HCT116 (cell line): ENCODE measurements around the gene CTU1. TPM values are rescaled to one million over a fixed set of nuclear protein-coding genes. Genes with fewer than 3 reads are reported as not detected.

Experiments used
- ATAC-seq: fragments of 200-7000 bp; cut with Tn5 transposase; 2 replicates; pipeline ENCODE4 v1.9.1; 2020; ENCODE audit warnings: mild to moderate bottlenecking, moderate library complexity
- BruUV-seq: library from RNA; stranded (reverse); fragments of 400-500 nt; replicated peaks from 2 replicates; lab custom pipeline; 2021; lab: Mats Ljungman, UMichigan
- CTCF ChIA-PET: fragments of 300-600 bp; sonication (Branson Sonifier 250); formaldehyde crosslinking; loops from one replicate; lab custom pipeline; 2021; ENCODE audit warnings: antibody characterized with exemption; lab: Charles Lee
- POLR2A ChIA-PET: fragments of 300-600, 350-600 bp; sonication (Branson Sonifier 250); formaldehyde crosslinking; loops from one replicate; lab custom pipeline; 2021; ENCODE audit warnings: antibody characterized with exemption; lab: Charles Lee
- RAD21 ChIA-PET, 2 experiments: fragments of 300-600 bp; sonication (Branson Sonifier 250); formaldehyde crosslinking; loops; one replicate each; lab custom pipeline; 2023; ENCODE audit warnings: low total read pairs in 2 of 2; ENCODE audit not compliant: uncharacterized antibody in 2 of 2, unreplicated experiment in 2 of 2, low non-redundant PET in 1 of 2; lab: Charles Lee
- DNase-seq: peaks from one replicate; pipeline ENCODE4 v3.0.0-alpha.2; 2010; ENCODE audit warnings: low read depth, low spot score
- H2AFZ ChIP-seq: fragments of 200-600 bp; shearing (Covaris generic), sonication (generic); 2 replicates; pipeline ENCODE4 v1.6.1; 2017; ENCODE audit warnings: low read depth, mixed run types, mixed read lengths, antibody characterized with exemption, low read length; ENCODE audit not compliant: poor library complexity, severe bottlenecking
- H3K27ac ChIP-seq: 2 replicates; pipeline ENCODE4 v1.5.1; 2012; ENCODE audit warnings: low read depth, low read length
- H3K27me3 ChIP-seq: fragments of 200-600 bp; sonication (generic); 2 replicates; pipeline ENCODE4 v1.6.1; 2016; ENCODE audit warnings: mixed run types, low read length, mixed read lengths; ENCODE audit not compliant: insufficient read depth
- H3K36me3 ChIP-seq, 2 experiments: fragments of 200-500 bp in 1 of 2; fragments of 200-600 bp in 1 of 2; sonication (Bioruptor generic) in 1 of 2; sonication (generic) in 1 of 2; 2 replicates each; pipeline versions ENCODE4 v1.5.1 to v1.6.1; 2014 to 2016; ENCODE audit warnings: low read length in 2 of 2, inconsistent platforms in 1 of 2, mixed read lengths in 1 of 2, mixed run types in 1 of 2; ENCODE audit not compliant: insufficient read depth in 2 of 2, control insufficient read depth in 1 of 2
- H3K4me1 ChIP-seq, 2 experiments: fragments of 200-600 bp in 1 of 2; sonication (generic) in 1 of 2; 2 replicates each; pipeline versions ENCODE4 v1.5.1 to v1.6.1; 2012 to 2017; ENCODE audit warnings: low read length in 2 of 2, inconsistent platforms in 1 of 2, mild to moderate bottlenecking in 1 of 2, mixed read lengths in 1 of 2, mixed run types in 1 of 2, moderate library complexity in 1 of 2; ENCODE audit not compliant: insufficient read depth in 2 of 2, control insufficient read depth in 1 of 2
- H3K4me2 ChIP-seq: fragments of 200-600 bp; sonication (generic); 2 replicates; pipeline ENCODE4 v1.6.1; 2017; ENCODE audit warnings: mixed run types, low read length, mixed read lengths
- H3K4me3 ChIP-seq, 2 experiments: fragments of 200-600 bp in 1 of 2; sonication (generic) in 1 of 2; replicated peaks in 1 of 2; 2 replicates each; pipeline ENCODE4 v1.5.1; 2011 to 2016; ENCODE audit warnings: low read length in 2 of 2, control low read depth in 1 of 2, low read depth in 1 of 2, mild to moderate bottlenecking in 1 of 2, mixed read lengths in 1 of 2, mixed run types in 1 of 2
- H3K79me2 ChIP-seq: fragments of 200-600 bp; sonication (generic); 2 replicates; pipeline ENCODE4 v1.6.1; 2017; ENCODE audit warnings: mild to moderate bottlenecking, mixed run types, low read length, moderate library complexity, mixed read lengths; ENCODE audit not compliant: insufficient read depth
- H3K9ac ChIP-seq: fragments of 200-600 bp; sonication (generic); 2 replicates; pipeline ENCODE4 v1.6.1; 2016; ENCODE audit warnings: low read length, mixed read lengths
- H3K9me2 ChIP-seq: fragments of 200-600 bp; sonication (generic), shearing (Covaris generic); 2 replicates; pipeline ENCODE4 v1.6.1; 2017; ENCODE audit warnings: mixed run types, mild to moderate bottlenecking, moderate library complexity; ENCODE audit not compliant: insufficient read depth
- H3K9me3 ChIP-seq, 2 experiments: fragments of 200-500 bp in 1 of 2; fragments of 200-600 bp in 1 of 2; sonication (Bioruptor generic) in 1 of 2; sonication (generic) in 1 of 2; 2 replicates each; pipeline ENCODE4 v1.6.1; 2014 to 2017; ENCODE audit warnings: low read length in 2 of 2, mixed read lengths in 2 of 2, inconsistent platforms in 1 of 2, low read depth in 1 of 2, mild to moderate bottlenecking in 1 of 2, mixed run types in 1 of 2, moderate library complexity in 1 of 2; ENCODE audit not compliant: control insufficient read depth in 1 of 2, insufficient read depth in 1 of 2
- H4K20me1 ChIP-seq: fragments of 200-600 bp; sonication (generic), shearing (Covaris generic); 2 replicates; pipeline ENCODE4 v1.6.1; 2017; ENCODE audit warnings: mixed run types, mild to moderate bottlenecking, moderate library complexity; ENCODE audit not compliant: insufficient read depth
- CBX3 ChIP-seq: IDR thresholded peaks from 2 replicates; pipeline ENCODE4 v1.6.1; 2012; ENCODE audit warnings: low read depth
- CEBPB ChIP-seq: IDR thresholded peaks from 2 replicates; pipeline ENCODE4 v1.6.1; 2012; ENCODE audit warnings: low read depth
- EGR1 ChIP-seq: IDR thresholded peaks from 2 replicates; pipeline ENCODE4 v1.6.1; 2012; ENCODE audit warnings: low read depth
- ELF1 ChIP-seq: IDR thresholded peaks from 2 replicates; pipeline ENCODE4 v1.6.1; 2012; ENCODE audit warnings: low read depth, borderline replicate concordance
- EZH2 ChIP-seq: fragments of 200-600 bp; sonication (generic); IDR thresholded peaks from 2 replicates; pipeline ENCODE4 v1.6.1; 2017; ENCODE audit warnings: antibody characterized with exemption, mixed run types
- EZH2phosphoT487 ChIP-seq: fragments of 200-600 bp; IDR thresholded peaks from 2 replicates; pipeline ENCODE4 v1.6.1; 2018; ENCODE audit warnings: antibody characterized with exemption, borderline replicate concordance
- FOSL1 ChIP-seq: IDR thresholded peaks from 2 replicates; pipeline ENCODE4 v1.6.1; 2012; ENCODE audit warnings: low read depth
- JUND ChIP-seq: IDR thresholded peaks from 2 replicates; pipeline ENCODE4 v1.6.1; 2012
- POLR2A ChIP-seq: IDR thresholded peaks from 2 replicates; pipeline ENCODE4 v1.7.0; 2011; ENCODE audit warnings: borderline replicate concordance; ENCODE audit not compliant: insufficient read depth, insufficient read length; ENCODE audit errors: extremely low read depth
- POLR2AphosphoS5 ChIP-seq: IDR thresholded peaks from 2 replicates; pipeline ENCODE4 v1.6.1; 2011; ENCODE audit warnings: mild to moderate bottlenecking, low read depth, low read length, moderate library complexity
- RAD21 ChIP-seq: IDR thresholded peaks from 2 replicates; pipeline ENCODE4 v1.6.1; 2012; ENCODE audit warnings: low read depth, mild to moderate bottlenecking
- REST ChIP-seq: IDR thresholded peaks from 2 replicates; pipeline ENCODE4 v1.6.1; 2012; ENCODE audit warnings: low read depth
- SIN3A ChIP-seq: IDR thresholded peaks from 2 replicates; pipeline ENCODE4 v1.6.1; 2012; ENCODE audit warnings: low read depth
- SP1 ChIP-seq: IDR thresholded peaks from 2 replicates; pipeline ENCODE4 v1.6.1; 2012; ENCODE audit warnings: low read depth
- SRF ChIP-seq: IDR thresholded peaks from 2 replicates; pipeline ENCODE4 v1.6.1; 2012; ENCODE audit warnings: low read depth
- ZFX ChIP-seq: fragments of 450-650 bp; IDR thresholded peaks from 2 replicates; pipeline ENCODE4 v1.6.1; 2017
- ZNF274 ChIP-seq: fragments of 200-500 bp; sonication (Bioruptor generic); IDR thresholded peaks from 2 replicates; pipeline ENCODE4 v1.6.1; 2014; ENCODE audit warnings: mild to moderate bottlenecking, low read depth, low read length, inconsistent platforms
- intact Hi-C: fragments of 100-400 bp; cut with micrococcal nuclease; formaldehyde crosslinking; loops from 2 replicates; pipeline ENCODE4 v1.10.0; 2022
- total RNA-seq: library from RNA; stranded (reverse); gene quantifications from one replicate; pipeline ENCODE4 v1.2.1, GENCODE V29; 2021; ENCODE audit not compliant: unreplicated experiment
- TF ChIP-seq, protein P1 (sequence below): IDR thresholded peaks from 2 replicates; pipeline ENCODE4 v1.6.1; 2012
- TF ChIP-seq, protein P2 (sequence below), 3 experiments: fragments of 200-600 bp in 1 of 3; sonication (generic) in 1 of 3; IDR thresholded peaks in 2 of 3; conservative IDR thresholded peaks in 1 of 3; 2 replicates each; pipeline ENCODE4 v1.5.1; 2012 to 2017; ENCODE audit warnings: low read depth in 2 of 3, low read length in 2 of 3, antibody characterized with exemption in 1 of 3, borderline replicate concordance in 1 of 3, control low read depth in 1 of 3, mild to moderate bottlenecking in 1 of 3, mixed read lengths in 1 of 3, mixed run types in 1 of 3, moderate library complexity in 1 of 3; ENCODE audit not compliant: insufficient read depth in 1 of 3

Gene CTU1
- total RNA-seq, 1 experiment from 2014 or later: 14.0 TPM

GRCh38 chr19:51103926-51104341 lies 4.3 kb downstream of the CTU1 start:
- H3K9ac ChIP-seq: no peak overlapping the region
- ATAC-seq (no peak), DNase-seq (no peak)
- intact Hi-C loops: no loop called here
- H3K4me2 ChIP-seq: no peak overlapping the region
- peaks cover 44% of the 10 kb centered on the region for H3K79me2 ChIP-seq
- TF ChIP-seq EGR1 (no peak), FOSL1 (no peak), SP1 (no peak), POLR2AphosphoS5 (no peak), POLR2A (no peak), ELF1 (no peak), JUND (no peak), EZH2phosphoT487 (no peak)
- no peaks in the 10 kb centered on the region for H3K9me2 ChIP-seq
- POLR2A ChIA-PET: no interaction called here
- no peak overlapping the region for H2AFZ ChIP-seq
- H3K36me3 ChIP-seq: peaks cover 6 to 18% of the 10 kb centered on the region in 2 experiments; a peak in 3 of 4 replicates
- BruUV-seq: no TSS peak
- no peaks in the 10 kb centered on the region for H3K9me3 ChIP-seq
- CTCF ChIA-PET: no interaction called here
- RAD21 ChIA-PET: no interaction called here
- H3K4me3 ChIP-seq: no peak overlapping the region
- H3K27ac ChIP-seq: no peak overlapping the region
- no peaks in the 10 kb centered on the region for H4K20me1 ChIP-seq
- H3K27me3 ChIP-seq: no peaks in the 10 kb centered on the region
- H3K4me1 ChIP-seq: peaks cover 9 to 14% of the 10 kb centered on the region in 2 experiments

GRCh38 chr19:51102991-51103390 lies 5.2 kb downstream of the CTU1 start:
- H3K4me3 ChIP-seq: no peak overlapping the region
- H2AFZ ChIP-seq: no peak overlapping the region
- ATAC-seq: no peak
- intact Hi-C loops: no loop called here
- H3K4me2 ChIP-seq: no peak overlapping the region
- no TSS peak for BruUV-seq
- no peak overlapping the region for H3K9ac ChIP-seq
- H3K4me1 ChIP-seq: peaks cover 6 to 9% of the 10 kb centered on the region in 2 experiments; a peak in 3 of 4 replicates
- no peak for DNase-seq
- H4K20me1 ChIP-seq: no peaks in the 10 kb centered on the region
- H3K36me3 ChIP-seq: peaks cover 6 to 18% of the 10 kb centered on the region in 2 experiments; a peak in 3 of 4 replicates
- no peak overlapping the region for H3K27ac ChIP-seq
- peaks cover 43% of the 10 kb centered on the region for H3K79me2 ChIP-seq
- no peaks in the 10 kb centered on the region for H3K9me3 ChIP-seq
- H3K27me3 ChIP-seq: no peaks in the 10 kb centered on the region
- ChIA-PET RAD21 (no interaction called here), POLR2A (no interaction called here), CTCF (no interaction called here)
- H3K9me2 ChIP-seq: no peaks in the 10 kb centered on the region
- no peak for TF ChIP-seq CBX3
- TF ChIP-seq, protein P1, sequence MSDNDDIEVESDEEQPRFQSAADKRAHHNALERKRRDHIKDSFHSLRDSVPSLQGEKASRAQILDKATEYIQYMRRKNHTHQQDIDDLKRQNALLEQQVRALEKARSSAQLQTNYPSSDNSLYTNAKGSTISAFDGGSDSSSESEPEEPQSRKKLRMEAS: no peak
- TF ChIP-seq REST: no peak
- no peak for TF ChIP-seq SIN3A
- TF ChIP-seq RAD21: no peak
- no peak for TF ChIP-seq SRF
- TF ChIP-seq, protein P2, sequence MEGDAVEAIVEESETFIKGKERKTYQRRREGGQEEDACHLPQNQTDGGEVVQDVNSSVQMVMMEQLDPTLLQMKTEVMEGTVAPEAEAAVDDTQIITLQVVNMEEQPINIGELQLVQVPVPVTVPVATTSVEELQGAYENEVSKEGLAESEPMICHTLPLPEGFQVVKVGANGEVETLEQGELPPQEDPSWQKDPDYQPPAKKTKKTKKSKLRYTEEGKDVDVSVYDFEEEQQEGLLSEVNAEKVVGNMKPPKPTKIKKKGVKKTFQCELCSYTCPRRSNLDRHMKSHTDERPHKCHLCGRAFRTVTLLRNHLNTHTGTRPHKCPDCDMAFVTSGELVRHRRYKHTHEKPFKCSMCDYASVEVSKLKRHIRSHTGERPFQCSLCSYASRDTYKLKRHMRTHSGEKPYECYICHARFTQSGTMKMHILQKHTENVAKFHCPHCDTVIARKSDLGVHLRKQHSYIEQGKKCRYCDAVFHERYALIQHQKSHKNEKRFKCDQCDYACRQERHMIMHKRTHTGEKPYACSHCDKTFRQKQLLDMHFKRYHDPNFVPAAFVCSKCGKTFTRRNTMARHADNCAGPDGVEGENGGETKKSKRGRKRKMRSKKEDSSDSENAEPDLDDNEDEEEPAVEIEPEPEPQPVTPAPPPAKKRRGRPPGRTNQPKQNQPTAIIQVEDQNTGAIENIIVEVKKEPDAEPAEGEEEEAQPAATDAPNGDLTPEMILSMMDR (IDR thresholded peaks at IDR 0.05 in 2 of 3, conservative IDR thresholded peaks at IDR 0.05 in 1 of 3; ENCODE audit: borderline replicate concordance in 1 of 3, insufficient read depth in 1 of 3, low read depth in 2 of 3, low read length in 2 of 3): no peak
- TF ChIP-seq CEBPB: no peak
- TF ChIP-seq ZNF274: no peak
- no peak for TF ChIP-seq ZFX
- no peak for TF ChIP-seq ELF1
- no peak for TF ChIP-seq EZH2
- no peak for TF ChIP-seq SP1
